ENCODE measurements around the gene ANKRD23.

DNA sequence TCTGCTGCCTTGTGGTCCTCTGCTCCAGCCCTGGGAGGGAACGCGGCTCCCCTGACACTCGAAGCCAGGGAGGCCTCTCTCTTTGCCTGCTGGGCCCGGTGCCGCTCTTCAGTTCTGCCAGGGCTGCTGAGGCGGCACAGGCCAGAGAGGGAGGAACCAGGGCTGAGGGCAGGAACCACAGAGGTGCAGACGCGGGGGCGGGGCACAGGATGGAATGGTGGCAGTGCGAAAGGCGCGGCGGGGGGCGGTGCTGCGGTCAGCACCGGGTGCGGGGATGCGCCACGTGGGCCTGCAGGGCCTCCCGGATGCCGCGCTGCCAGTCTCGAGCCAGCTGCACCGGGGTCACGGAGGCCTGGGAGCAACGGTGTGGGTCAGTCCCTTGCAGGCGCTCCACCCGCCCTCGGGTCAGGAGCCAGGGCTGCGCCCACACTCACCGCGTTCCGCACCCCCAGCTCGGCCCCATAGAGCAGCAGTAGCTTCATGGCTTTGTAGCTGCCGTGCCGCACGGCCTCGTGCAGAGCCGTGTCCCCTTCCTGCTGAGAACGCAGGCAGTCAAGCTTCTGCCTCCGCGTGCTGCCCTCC is 4.4 kb downstream of the ANKRD23 start:
- no peak for TF ChIP-seq EZH2 (IDR thresholded peaks at IDR 0.05; ENCODE audit: low read length, missing control alignments)
- TF ChIP-seq, protein P1, sequence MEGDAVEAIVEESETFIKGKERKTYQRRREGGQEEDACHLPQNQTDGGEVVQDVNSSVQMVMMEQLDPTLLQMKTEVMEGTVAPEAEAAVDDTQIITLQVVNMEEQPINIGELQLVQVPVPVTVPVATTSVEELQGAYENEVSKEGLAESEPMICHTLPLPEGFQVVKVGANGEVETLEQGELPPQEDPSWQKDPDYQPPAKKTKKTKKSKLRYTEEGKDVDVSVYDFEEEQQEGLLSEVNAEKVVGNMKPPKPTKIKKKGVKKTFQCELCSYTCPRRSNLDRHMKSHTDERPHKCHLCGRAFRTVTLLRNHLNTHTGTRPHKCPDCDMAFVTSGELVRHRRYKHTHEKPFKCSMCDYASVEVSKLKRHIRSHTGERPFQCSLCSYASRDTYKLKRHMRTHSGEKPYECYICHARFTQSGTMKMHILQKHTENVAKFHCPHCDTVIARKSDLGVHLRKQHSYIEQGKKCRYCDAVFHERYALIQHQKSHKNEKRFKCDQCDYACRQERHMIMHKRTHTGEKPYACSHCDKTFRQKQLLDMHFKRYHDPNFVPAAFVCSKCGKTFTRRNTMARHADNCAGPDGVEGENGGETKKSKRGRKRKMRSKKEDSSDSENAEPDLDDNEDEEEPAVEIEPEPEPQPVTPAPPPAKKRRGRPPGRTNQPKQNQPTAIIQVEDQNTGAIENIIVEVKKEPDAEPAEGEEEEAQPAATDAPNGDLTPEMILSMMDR (conservative IDR thresholded peaks at IDR 0.05 in 1 of 2, IDR thresholded peaks at IDR 0.05 in 1 of 2; ENCODE audit: low read depth in 1 of 2, low read length in 2 of 2), result no peak
